Chondrocyte (in vitro differentiated cells): ENCODE results near the gene SRSF4. TPM values are rescaled to one million over a fixed set of nuclear protein-coding genes. Genes with fewer than 3 reads are reported as not detected.

Source experiments
- DNase-seq: peaks from one replicate; pipeline ENCODE4 v3.0.0; 2021; ENCODE audit warnings: mixed read lengths, low spot score
- H3K27ac Mint-ChIP-seq: one replicate; pipeline ENCODE4 v1.8.0; 2021; ENCODE audit warnings: mild to moderate bottlenecking, moderate library complexity, mixed read lengths; ENCODE audit not compliant: unreplicated experiment
- H3K27me3 Mint-ChIP-seq: 2 replicates; pipeline ENCODE4 v1.8.0; 2021; ENCODE audit warnings: low read depth, mixed read lengths
- H3K36me3 Mint-ChIP-seq: 2 replicates; pipeline ENCODE4 v1.8.0; 2021; ENCODE audit warnings: low read depth, mixed read lengths
- H3K4me1 Mint-ChIP-seq: 2 replicates; pipeline ENCODE4 v1.8.0; 2021; ENCODE audit warnings: low read depth, mild to moderate bottlenecking, mixed read lengths
- H3K4me3 Mint-ChIP-seq: one replicate; pipeline ENCODE4 v1.8.0; 2021; ENCODE audit warnings: mild to moderate bottlenecking, moderate library complexity, mixed read lengths; ENCODE audit not compliant: unreplicated experiment
- H3K9me3 Mint-ChIP-seq: 2 replicates; pipeline ENCODE4 v1.8.0; 2021; ENCODE audit warnings: low read depth, mixed read lengths
- CTCF ChIP-seq: fragments of 200-600 bp; sonication (generic); IDR thresholded peaks from 2 replicates; pipeline ENCODE4 v1.5.0; 2021; ENCODE audit warnings: antibody characterized with exemption, mild to moderate bottlenecking, moderate library complexity
- total RNA-seq: library from RNA; stranded (reverse); gene quantifications from 3 replicates; pipeline ENCODE4 v1.2.1, GENCODE V29; 2021

The SRSF4 gene
- total RNA-seq, 1 donor from 2014 or later = 49.1 TPM

GRCh38 chr1:29197993-29198392, 16.3 kb upstream of the SRSF4 start:
- H3K9me3 Mint-ChIP-seq = no peaks in the 10 kb centered on the region
- H3K4me1 Mint-ChIP-seq = peaks cover 20% of the 10 kb centered on the region
- no peak overlapping the region for H3K4me3 Mint-ChIP-seq
- DNase-seq = peak; percentile 77
- H3K27ac Mint-ChIP-seq = no peak overlapping the region
- H3K36me3 Mint-ChIP-seq = peaks cover 11% of the 10 kb centered on the region
- no peak for TF ChIP-seq CTCF
- no peaks in the 10 kb centered on the region for H3K27me3 Mint-ChIP-seq

- peaks cover 15% of the 10 kb centered on the region for H3K4me1 Mint-ChIP-seq
- DNase-seq = no peak
- no peaks in the 10 kb centered on the region for H3K27me3 Mint-ChIP-seq
- H3K27ac Mint-ChIP-seq = peak overlapping the region; percentile 76
- H3K9me3 Mint-ChIP-seq = no peaks in the 10 kb centered on the region
- no peak overlapping the region for H3K4me3 Mint-ChIP-seq
- peak; percentile 68 for TF ChIP-seq CTCF
- peaks cover 11% of the 10 kb centered on the region for H3K36me3 Mint-ChIP-seq
Observed at GRCh38 chr1:29197590-29197924, 15.9 kb upstream of the SRSF4 start.

GRCh38 chr1:29196863-29197589, 15.3 kb upstream of the SRSF4 start:
- Mint-ChIP-seq H3K4me1 (peaks cover 10% of the 10 kb centered on the region), H3K27me3 (no peaks in the 10 kb centered on the region), H3K4me3 (no peak overlapping the region), H3K36me3 (peaks cover 11% of the 10 kb centered on the region), H3K9me3 (no peaks in the 10 kb centered on the region), H3K27ac (peak overlapping the region; percentile 76)
- DNase-seq = no peak
- no peak for TF ChIP-seq CTCF

GRCh38 chr1:29195881-29196291, 14.2 kb upstream of the SRSF4 start:
- Mint-ChIP-seq H3K9me3 (no peaks in the 10 kb centered on the region), H3K36me3 (peaks cover 9% of the 10 kb centered on the region)
- TF ChIP-seq CTCF = no peak

GRCh38 chr1:29193879-29194455, 12.3 kb upstream of the SRSF4 start:
- peak; percentile 58 for DNase-seq
- Mint-ChIP-seq H3K9me3 (no peaks in the 10 kb centered on the region), H3K4me3 (no peak overlapping the region), H3K27me3 (no peaks in the 10 kb centered on the region), H3K36me3 (peaks cover 4% of the 10 kb centered on the region), H3K4me1 (peaks cover 9% of the 10 kb centered on the region), H3K27ac (peak overlapping the region; percentile 17)
- TF ChIP-seq CTCF = no peak

More at GRCh38 chr1:29195881-29196291, 14.2 kb upstream of the SRSF4 start:
- DNase-seq = peak; percentile 47
- no peaks in the 10 kb centered on the region for H3K27me3 Mint-ChIP-seq
- H3K4me3 Mint-ChIP-seq = no peak overlapping the region
- H3K4me1 Mint-ChIP-seq = peaks cover 9% of the 10 kb centered on the region
- peak overlapping the region; percentile 8 for H3K27ac Mint-ChIP-seq
